Right lobe of liver (tissue), 6 donors: ENCODE results near the gene SCUBE1. TPM values are rescaled to one million over a fixed set of nuclear protein-coding genes. Genes with fewer than 3 reads are reported as not detected.
A peak's percentile ranks its signal among the peaks of the same experiment; 100 is the strongest.

Experiments used
- ATAC-seq, 4 donors: fragments of 200-7000 bp; cut with Tn5 transposase; one replicate each; pipeline ENCODE4 v1.9.1; 2020; ENCODE audit warnings: mild to moderate bottlenecking in 4 of 4, moderate library complexity in 4 of 4
- DNase-seq, 3 donors: peaks; one replicate each; pipeline ENCODE4 v3.0.0-alpha.2; 2020
- H3K27ac ChIP-seq, 3 donors: fragments of 200-600 bp; one replicate each; pipeline ENCODE4 v1.8.0; 2022
- H3K27me3 ChIP-seq, 2 donors: fragments of 200-600 bp; one replicate each; pipeline ENCODE4 v1.8.0; 2022
- H3K36me3 ChIP-seq, 4 donors: fragments of 200-600 bp; sonication (generic) in 1 of 4; one replicate each; pipeline versions ENCODE4 v1.5.1 to v1.8.0; 2017 to 2022; ENCODE audit warnings: control low read depth in 1 of 4
- H3K4me1 ChIP-seq, 4 donors: fragments of 200-600 bp; sonication (generic) in 1 of 4; one replicate each; pipeline versions ENCODE4 v1.5.1 to v1.8.0; 2017 to 2022; ENCODE audit warnings: control low read depth in 1 of 4
- H3K4me3 ChIP-seq, 3 donors: fragments of 200-600 bp; one replicate each; pipeline ENCODE4 v1.8.0; 2022
- H3K9me3 ChIP-seq, 4 donors: fragments of 200-600 bp; sonication (generic) in 1 of 4; one replicate each; pipeline versions ENCODE4 v1.5.1 to v1.8.0; 2017 to 2022; ENCODE audit warnings: control low read depth in 1 of 4
- CTCF ChIP-seq, 4 donors: fragments of 200-600 bp in 3 of 4; fragments of 450-650 bp in 1 of 4; IDR thresholded peaks; one replicate each; pipeline versions ENCODE4 v1.5.1 to v1.8.0; 2016 to 2022; ENCODE audit warnings: antibody characterized with exemption in 4 of 4, mild to moderate bottlenecking in 2 of 4
- POLR2A ChIP-seq: fragments of 450-650 bp; IDR thresholded peaks from one replicate; pipeline ENCODE4 v1.6.1; 2017; ENCODE audit warnings: antibody characterized with exemption, mild to moderate bottlenecking
- WGBS: methylation state at CpG from one replicate; pipeline ENCODE4 v1.1.6; 2018; ENCODE audit warnings: low coverage, low lambda C conversion rate; ENCODE audit not compliant: insufficient coverage; ENCODE audit errors: missing lambda C conversion rate; 5-methylcytosine and 5-hydroxymethylcytosine counted together
- intact Hi-C, 2 donors: fragments of 100-400 bp; cut with DNase I; formaldehyde crosslinking; loops; one replicate each; pipeline versions ENCODE4 v1.11.2 to v1.14.1; 2022
- total RNA-seq, 6 experiments: library from RNA; depleted of rRNA in 2 of 6; stranded (reverse); fragments of >200 nt in 2 of 6; fragmentation: NEBNext Ultra II Directional in 3 of 6; extraction: Animal tissue kit (Norgen Biotek cat#: 25700) in 3 of 6; gene quantifications; one replicate each; pipeline versions ENCODE4 v1.1.0 to v1.2.4, GENCODE V29; 2016 to 2023
- donor health status: DM: no; HTN: yes; CAD: no.
- donor health status: DM: no; HTN: no; CAD: no.
- donor health status: DM: no; HTN: no; CAD: no.
- donor health status: DM: no; HTN: yes; CAD: no.
- donor health status: DM: no; HTN: yes; CAD: no.

The SCUBE1 gene
- total RNA-seq, 6 experiments from 2014 or later, result 0.73 to 11.7 (median 2.7) TPM

GRCh38 chr22:43240614-43241013 lies 102.6 kb downstream of the SCUBE1 start:
- no peaks in the 10 kb centered on the region for H3K36me3 ChIP-seq
- no peak overlapping the region for H3K4me3 ChIP-seq
- H3K9me3 ChIP-seq, result no peaks in the 10 kb centered on the region
- no peaks in the 10 kb centered on the region for H3K27me3 ChIP-seq
- peaks cover 2 to 37% (median 23%) of the 10 kb centered on the region in 4 donors for H3K4me1 ChIP-seq
- no peak overlapping the region for H3K27ac ChIP-seq
- ATAC-seq (no peak), DNase-seq (no peak)
- WGBS, result 100% methylated on average over 2 of the region's 7 CpGs
- TF ChIP-seq CTCF (IDR thresholded peaks at IDR 0.05) (no peak), POLR2A (no peak)
- intact Hi-C loops, result no loop called here

GRCh38 chr22:43239956-43240355 lies 103.2 kb downstream of the SCUBE1 start:
- no peak for TF ChIP-seq CTCF (IDR thresholded peaks at IDR 0.05)
- no peak for TF ChIP-seq POLR2A
- no peak for DNase-seq
- H3K9me3 ChIP-seq, result no peaks in the 10 kb centered on the region
- H3K4me3 ChIP-seq, result no peak overlapping the region
- 100% methylated on average over 2 of the region's 9 CpGs for WGBS
- peaks cover 2 to 44% (median 27%) of the 10 kb centered on the region in 4 donors for H3K4me1 ChIP-seq
- no peak overlapping the region for H3K27ac ChIP-seq
- no peak for ATAC-seq
- H3K27me3 ChIP-seq, result no peaks in the 10 kb centered on the region
- no peaks in the 10 kb centered on the region for H3K36me3 ChIP-seq
- intact Hi-C loops, result no loop called here

GRCh38 chr22:43239193-43239780 lies 103.9 kb downstream of the SCUBE1 start:
- H3K36me3 ChIP-seq, result no peaks in the 10 kb centered on the region
- H3K27ac ChIP-seq, result peak overlapping the region; percentile 33 to 84 (median 38)
- TF ChIP-seq CTCF (IDR thresholded peaks at IDR 0.05) (no peak), POLR2A (no peak)
- WGBS, result 20% methylated on average over 5 of the region's 7 CpGs
- no peaks in the 10 kb centered on the region for H3K9me3 ChIP-seq
- ATAC-seq (peak in 1 of 4 donors; percentile 3), DNase-seq (no peak)
- H3K4me3 ChIP-seq, result no peak overlapping the region
- H3K4me1 ChIP-seq, result peaks cover 2 to 51% (median 30%) of the 10 kb centered on the region in 4 donors
- intact Hi-C loops, result no loop called here
- no peaks in the 10 kb centered on the region for H3K27me3 ChIP-seq

GRCh38 chr22:43238526-43239006 lies 104.6 kb downstream of the SCUBE1 start:
- peak; percentile 50 to 73 (median 66) for ATAC-seq
- Histone ChIP-seq H3K27ac (peak overlapping the region; percentile 70 to 84 (median 74)), H3K4me3 (no peak overlapping the region), H3K4me1 (peaks cover 2 to 57% (median 34%) of the 10 kb centered on the region in 4 donors), H3K27me3 (no peaks in the 10 kb centered on the region), H3K36me3 (no peaks in the 10 kb centered on the region), H3K9me3 (no peaks in the 10 kb centered on the region)
- WGBS, result 28% methylated on average over 8 of the region's 19 CpGs
- TF ChIP-seq CTCF (IDR thresholded peaks at IDR 0.05), result no peak
- TF ChIP-seq POLR2A, result peak; percentile 74
- peak; percentile 89 to 97 (median 95) for DNase-seq
- intact Hi-C loops, result no loop called here
